Measurements from ENCODE around the gene PAK5.

- TF ChIP-seq CTCF (IDR thresholded peaks at IDR 0.05) (no peak), POLR2A (IDR thresholded peaks at IDR 0.05) (no peak)
These were observed 161.7 kb downstream of the PAK5 start for GRCh38 chr20:9677100-9677623.

Measured in uterus (tissue), 2 donors.